ENCODE measurements around the gene BCL2L14.
A peak's percentile ranks its signal among the peaks of the same experiment; 100 is the strongest.
"Not testable (repeated sequence)": the region's sequence is repeated elsewhere in the genome, so short reads cannot be mapped to it uniquely, and the experiment has no call there.

BCL2L14 gene

GRCh38 chr12:12110923-12111555 lies 40.3 kb downstream of the BCL2L14 start:
- DNase-seq: peak; percentile 28

DNA sequence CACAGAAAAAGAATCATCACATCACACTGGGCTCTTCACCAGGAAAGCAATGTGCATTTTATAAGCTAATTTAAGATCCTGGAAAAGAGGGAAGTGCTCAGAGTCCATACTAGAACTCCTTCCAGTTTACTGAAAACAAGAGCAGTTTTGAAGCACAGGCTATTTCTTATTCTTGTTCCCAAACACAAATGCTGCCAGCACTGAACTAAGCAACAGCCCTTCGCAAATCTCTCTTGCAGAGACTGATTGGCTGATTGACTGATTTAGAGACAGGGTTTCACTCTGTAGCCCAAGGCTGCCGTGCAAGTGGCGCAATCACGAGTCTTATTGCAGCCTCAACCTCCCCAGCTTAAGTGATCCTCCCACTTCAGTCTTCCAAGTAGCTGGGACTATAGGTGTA lies 44.8 kb downstream of the BCL2L14 start:
- no peak for DNase-seq

- no peak for DNase-seq
Observed at GRCh38 chr12:12116677-12117076, 45.9 kb downstream of the BCL2L14 start.

DNA sequence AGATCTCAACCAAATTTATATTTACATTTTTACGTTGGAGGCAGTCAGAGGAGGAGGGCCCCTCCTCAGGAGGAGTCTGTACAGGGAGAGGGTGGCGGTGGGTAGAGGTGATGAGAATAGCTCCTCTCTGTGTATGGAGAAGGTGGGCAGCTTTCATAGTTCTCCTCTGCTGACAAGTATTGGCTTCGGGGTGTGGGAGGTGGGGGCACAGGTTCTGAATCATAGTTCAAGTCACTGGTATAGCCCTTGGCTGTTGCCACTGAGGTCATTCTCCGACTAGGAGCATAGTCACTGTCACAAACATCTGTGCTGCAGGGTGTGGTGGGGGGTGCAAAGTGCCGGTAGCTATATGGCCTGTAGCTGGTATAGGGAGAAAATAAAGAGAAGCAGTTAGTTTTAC lies 50.3 kb downstream of the BCL2L14 start:
- DNase-seq: no peak

DNA sequence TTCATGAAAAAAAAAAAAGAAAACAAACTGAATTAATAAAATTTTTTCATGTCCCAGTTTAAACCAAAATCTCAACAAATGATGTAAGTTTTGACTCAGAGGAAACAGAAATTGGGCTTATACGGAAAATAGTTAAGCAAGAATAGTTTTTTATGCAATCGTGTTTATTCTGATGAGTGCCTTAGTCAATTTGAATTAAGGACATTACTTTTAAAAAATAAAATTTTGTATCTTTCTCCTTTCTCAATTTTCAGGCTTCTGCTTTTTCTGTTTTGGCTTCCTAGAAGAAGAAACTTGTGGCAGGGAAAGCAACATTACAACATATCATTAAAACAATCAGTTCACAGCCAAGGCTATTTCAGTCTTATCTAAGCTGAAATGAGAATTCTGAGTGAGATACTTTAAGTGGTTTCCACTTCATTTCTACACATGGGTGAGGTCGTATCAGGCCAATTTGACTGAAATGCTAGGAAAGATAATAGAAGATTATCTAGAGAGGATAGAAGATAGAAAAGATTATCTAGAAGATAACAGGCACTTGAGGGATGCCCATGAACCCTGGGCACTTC lies 52.4 kb downstream of the BCL2L14 start:
- no peak for DNase-seq

DNA sequence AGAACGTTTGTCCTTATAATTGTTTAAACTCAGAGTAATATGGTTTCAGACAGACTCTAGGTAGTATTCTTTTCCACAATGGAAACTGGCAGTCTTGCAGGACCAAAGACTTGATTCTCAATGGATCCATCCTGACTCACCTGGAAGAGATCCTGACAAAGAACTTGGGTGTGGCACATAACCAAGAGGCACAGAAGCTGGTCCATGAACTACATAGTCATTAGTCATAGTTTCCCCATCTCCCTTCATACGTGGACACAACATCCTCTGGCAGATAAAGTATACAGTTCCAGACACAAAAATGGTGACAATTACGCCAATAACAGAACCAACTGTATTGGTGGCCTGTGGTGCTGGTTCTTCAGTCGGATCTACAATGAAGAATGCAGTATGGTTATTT lies 55.8 kb downstream of the BCL2L14 start:
- no peak for DNase-seq

DNA sequence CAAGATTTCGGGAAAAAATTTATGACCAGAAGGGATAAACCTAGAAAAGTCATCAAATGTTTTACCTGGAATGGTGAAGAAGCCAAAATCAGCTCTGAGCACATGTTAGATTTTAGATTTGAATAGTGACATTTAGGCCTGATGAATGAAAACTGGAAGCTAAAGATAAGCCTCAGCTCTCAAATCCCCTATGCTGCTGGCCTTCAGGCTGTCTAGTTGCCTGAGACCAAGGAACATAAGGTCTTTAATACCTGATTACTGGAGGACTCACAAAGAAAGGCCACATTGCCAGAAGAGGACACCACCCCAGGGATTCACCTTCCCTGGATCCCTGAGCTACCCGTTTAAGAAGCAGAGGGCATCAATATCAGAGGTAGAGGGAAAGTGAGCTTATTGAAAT lies 56.6 kb downstream of the BCL2L14 start:
- DNase-seq: no peak

DNA sequence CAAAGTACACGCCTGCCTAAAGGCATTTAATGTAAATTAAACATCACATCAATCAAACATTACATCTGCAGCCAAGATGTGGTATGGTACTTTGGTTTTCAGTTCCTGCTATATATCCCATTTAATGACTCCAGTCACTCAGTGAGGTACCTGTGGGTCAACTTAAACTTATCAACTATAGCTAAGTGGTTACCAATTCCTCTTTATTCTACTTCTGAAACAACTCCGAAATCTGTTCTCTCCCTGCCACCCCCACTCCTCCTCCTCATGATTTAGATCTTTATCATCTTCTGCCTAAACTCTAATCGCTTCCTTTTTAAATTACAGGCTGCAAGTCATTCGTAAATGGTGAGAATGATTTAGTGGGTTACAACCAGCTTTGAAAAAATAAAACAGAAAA lies 57.9 kb downstream of the BCL2L14 start:
- no peak for DNase-seq

DNA sequence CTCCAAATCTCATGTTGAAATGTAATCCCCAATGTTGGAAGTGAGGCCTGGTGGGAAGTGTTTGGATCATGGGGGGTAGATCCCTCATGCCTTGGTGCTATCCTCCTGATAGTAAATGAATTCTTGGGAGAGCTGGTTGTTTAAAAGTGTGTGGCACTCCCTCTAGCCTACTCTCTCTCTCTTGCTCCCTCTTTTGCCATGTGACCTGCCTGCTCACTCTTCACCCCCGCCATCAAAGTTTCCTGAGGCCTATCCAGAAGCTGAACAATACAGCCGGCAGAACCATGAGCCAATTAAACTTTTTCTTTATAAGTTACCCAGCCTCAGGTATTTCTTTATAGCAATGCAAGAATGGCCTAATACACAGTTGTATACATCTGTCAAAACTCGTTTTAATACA lies 62.5 kb downstream of the BCL2L14 start:
- DNase-seq: no peak

- DNase-seq: no peak
Observed at GRCh38 chr12:12133785-12134184, 63.0 kb downstream of the BCL2L14 start.

DNA sequence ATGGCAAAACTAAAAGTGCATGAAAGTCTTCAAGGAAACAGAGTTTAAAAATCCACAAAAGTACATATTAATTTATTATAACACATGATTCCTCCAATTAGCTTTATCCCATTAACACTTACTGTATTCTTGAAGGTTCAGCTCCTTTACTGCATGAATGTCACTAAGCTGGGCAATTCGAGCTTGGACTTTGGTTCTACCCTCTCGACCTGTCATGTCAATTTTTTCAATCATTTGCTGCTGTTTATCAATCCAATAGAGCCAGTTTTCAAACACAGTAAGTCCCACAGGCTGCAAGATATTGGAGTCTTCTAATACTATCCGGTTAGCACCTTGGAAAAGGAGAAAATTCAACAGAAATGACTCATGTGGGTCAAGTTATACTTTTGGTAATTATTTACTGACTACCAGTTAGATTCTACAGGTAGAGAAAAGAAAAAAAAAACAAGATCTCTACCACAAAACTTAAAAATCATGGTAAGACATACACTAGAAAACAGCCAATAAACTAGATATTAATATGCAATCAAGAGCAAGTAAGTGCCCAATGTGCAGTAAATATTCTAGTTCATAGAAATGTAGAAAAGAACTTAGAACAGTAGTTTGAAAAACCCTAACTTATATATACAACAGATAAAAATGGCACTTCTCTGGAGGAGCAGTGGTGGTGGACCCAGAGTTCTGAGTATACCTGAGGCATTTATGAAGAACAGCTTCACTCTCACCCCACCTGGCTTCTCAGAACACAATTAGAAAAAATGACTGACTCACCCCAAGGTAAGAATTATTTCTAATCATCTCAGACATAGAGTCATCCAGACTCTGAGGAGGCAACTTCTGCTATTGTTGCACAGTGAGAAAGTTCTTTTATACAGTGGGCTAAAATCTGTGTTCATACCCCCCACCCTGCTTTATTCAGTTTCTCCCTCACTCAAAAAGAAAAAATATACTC lies 67.7 kb downstream of the BCL2L14 start:
- no peak for DNase-seq

DNA sequence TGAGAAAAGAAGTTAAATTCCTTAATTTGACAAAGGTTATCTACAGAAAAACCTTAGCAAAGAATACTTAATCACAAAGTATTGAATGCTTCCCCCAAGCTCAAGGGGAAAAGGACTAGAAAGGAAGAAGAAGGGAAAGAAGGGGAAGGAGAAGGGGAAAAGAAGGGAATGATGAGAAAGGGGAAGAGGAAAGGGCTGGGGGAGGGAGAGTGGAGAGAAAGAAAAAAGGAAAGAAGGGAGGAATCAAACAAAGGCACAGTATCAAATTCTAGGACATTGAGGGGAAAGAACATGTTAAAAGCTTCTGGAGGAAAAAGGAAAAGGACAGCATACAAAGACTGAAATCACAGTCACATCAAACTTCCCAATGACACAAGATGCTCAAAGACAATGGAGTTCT lies 70.3 kb downstream of the BCL2L14 start:
- DNase-seq: no peak

DNA sequence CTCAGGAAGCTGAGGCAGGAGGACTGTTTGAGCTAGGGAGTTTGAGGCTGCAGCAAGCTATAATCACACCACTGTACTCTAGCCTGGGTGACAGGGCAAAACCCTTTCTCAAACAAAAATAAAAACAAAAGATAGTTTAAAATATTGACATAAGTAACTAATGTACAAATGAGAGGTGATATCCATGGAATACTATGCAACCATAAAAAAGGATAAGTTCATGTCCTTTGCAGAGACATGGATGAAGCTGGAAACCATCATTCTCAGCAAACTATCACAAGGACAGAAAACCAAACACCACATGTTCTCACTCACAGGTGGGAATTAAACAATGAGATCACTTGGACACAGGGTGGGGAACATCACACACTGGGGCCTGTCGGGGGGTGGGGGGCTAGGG lies 73.8 kb downstream of the BCL2L14 start:
- not testable (repeated sequence) for DNase-seq

- no peak for DNase-seq
Observed at GRCh38 chr12:12147111-12147510, 76.4 kb downstream of the BCL2L14 start.
